T-helper 9 cell (primary cell): Measurements from ENCODE around the gene KBTBD3.

Experiments used
- DNase-seq: peaks from one replicate; pipeline ENCODE4 v3.0.0-alpha.2; 2020
- total RNA-seq, 2 donors: gene quantifications; one replicate each; lab custom pipeline; 2026; lab: John Stamatoyannopoulos, UW

Gene KBTBD3, protein sequence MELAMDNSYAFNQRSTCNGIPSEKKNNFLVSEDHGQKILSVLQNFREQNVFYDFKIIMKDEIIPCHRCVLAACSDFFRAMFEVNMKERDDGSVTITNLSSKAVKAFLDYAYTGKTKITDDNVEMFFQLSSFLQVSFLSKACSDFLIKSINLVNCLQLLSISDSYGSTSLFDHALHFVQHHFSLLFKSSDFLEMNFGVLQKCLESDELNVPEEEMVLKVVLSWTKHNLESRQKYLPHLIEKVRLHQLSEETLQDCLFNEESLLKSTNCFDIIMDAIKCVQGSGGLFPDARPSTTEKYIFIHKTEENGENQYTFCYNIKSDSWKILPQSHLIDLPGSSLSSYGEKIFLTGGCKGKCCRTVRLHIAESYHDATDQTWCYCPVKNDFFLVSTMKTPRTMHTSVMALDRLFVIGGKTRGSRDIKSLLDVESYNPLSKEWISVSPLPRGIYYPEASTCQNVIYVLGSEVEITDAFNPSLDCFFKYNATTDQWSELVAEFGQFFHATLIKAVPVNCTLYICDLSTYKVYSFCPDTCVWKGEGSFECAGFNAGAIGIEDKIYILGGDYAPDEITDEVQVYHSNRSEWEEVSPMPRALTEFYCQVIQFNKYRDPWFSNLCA
- 3.6 to 7.9 reads per million in 2 donors for total RNA-seq

DNA sequence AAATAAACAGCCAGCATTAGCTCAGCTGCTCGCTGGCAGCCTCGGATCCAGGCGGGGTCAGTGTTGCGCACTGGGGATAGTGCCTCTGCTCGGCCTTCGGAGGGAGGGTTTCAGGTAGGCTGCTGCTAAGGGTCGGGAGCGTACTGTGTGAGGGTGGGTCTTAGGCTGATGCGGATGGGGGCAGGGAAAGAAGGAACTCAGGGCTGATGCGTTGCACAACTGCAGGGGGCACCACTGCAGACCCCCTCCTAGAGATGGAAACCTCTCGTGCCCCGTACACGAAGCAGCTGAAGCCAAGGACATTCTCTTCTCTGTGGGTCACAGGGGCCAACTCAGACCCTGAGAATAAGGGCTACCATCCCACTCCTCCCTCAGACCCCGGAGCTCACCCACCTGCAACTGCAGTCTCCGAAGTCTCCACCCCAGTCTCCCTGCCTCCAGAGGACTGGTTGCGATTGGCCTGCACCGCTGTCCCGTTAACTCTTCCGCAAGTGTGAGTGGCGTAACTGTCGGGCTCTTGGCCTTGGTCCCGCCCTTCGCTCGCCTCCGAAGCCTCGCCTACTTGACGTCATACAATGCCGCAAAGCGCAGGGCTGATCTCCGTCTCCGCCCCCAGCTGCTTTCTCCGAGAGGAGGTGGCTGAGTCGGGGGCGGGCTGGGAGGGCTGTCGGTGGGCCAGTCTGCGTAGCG, at the start of gene KBTBD3:
TSS of gene KBTBD3 (minus strand) at position 429 of the 690 bp plus-strand sequence. CDS start 18,250 bp downstream, outside the sequence.
- DNase-seq = peak; percentile 95

DNA sequence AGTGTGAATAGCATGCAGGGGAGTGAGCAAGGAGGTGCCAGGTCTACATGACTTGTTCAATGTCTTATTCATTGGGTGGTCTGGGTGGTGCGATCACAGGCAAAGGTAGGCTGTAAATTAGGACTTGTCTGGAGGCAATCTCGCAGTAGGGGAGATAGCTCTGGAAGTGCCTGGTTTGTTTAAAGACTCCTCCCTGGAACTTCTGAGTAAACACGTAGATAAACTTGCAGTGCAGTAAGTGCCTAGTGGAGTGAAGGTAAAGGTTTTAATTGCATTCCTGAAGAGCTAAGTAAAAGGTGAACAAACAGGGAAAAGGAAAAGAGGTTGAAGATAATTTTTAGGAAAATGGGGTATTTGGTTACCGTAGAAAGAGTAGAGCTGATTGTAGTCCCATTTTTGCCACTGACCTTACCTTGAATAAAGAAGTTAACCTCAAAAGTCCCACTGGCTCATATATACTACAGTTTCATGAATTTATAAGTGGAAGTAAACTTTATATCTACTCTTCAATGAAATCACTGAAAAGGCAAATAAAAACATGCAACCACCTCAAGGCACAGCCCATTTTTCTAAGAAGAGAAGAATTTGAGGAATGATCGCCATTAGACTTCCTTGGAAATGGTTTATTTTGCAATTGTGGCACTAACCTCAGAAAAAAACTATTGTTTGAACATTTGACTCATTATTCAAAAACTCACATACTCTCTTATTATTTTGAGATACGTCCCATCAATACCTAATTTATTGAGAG, 44.6 kb upstream of the KBTBD3 start:
- no peak for DNase-seq

GRCh38 chr11:106105986-106106385, 28.8 kb upstream of the KBTBD3 start:
- no peak for DNase-seq

- no peak for DNase-seq
Measured at GRCh38 chr11:106101819-106102218, 24.7 kb upstream of the KBTBD3 start.

- no peak for DNase-seq
Measured at GRCh38 chr11:106101370-106101769, 24.2 kb upstream of the KBTBD3 start.

DNA sequence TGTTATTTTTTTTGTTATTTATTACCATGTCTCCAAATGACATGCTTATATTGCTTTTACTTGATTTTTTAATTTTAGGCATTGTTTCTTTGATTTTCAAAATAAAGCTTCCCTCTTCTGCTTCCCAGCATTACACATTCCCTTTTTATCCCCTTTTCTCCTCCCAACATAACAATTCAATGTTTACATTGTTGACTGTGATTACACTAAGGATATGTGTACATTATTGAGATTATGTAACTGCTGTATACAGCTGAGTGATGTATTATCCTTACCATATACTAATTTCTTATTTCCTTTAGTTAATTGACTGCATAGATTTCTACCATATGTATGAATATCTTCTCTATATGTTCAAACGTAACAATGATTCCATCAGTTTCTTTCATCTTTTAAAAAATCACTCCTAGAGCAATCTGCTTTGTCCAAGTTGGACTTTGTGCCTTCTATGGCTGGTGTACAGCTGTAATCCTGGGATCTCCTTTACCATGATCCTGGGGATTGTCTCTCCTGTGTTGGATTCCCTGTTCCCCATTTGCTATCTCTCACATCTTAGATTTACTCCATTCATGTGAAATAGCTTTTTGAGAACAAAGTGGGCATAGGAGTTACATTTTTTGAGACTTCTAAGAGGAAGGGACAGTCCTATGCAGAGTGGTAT, 21.9 kb upstream of the KBTBD3 start:
- DNase-seq = no peak

- no peak for DNase-seq
Measured at GRCh38 chr11:106092446-106092845, 15.3 kb upstream of the KBTBD3 start.

DNA sequence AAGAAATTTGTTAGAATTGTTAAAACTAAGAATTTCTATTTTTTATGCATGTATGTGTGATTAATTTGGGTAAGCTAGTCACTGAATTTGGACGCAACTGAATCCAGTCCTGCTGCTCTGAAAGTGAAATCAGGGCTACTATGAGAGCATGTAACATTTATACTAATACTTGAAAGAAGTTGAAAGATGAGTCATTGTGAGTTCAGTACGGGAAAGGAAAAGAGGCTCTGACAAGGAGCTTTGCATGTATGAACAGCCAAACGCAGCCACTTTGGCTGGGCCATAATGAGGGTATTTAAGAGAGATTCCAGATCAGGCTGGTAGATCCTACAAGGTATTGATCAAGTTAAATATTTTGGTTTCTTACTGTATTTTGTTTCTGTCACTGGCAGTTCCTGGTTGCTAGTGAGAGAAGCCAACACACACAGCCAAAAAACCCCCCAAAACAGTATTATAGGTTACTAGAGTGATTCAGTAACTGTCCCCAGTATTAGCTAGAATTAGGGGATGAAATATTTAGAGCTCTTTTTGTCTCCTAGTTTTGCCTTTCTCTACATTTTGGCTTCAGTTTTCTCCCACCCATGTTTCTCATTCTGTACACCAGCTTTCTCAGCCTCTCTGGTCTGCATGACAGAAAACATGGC, 14.5 kb upstream of the KBTBD3 start:
- no peak for DNase-seq

GRCh38 chr11:106088896-106089295, 11.7 kb upstream of the KBTBD3 start:
- DNase-seq = no peak

DNA sequence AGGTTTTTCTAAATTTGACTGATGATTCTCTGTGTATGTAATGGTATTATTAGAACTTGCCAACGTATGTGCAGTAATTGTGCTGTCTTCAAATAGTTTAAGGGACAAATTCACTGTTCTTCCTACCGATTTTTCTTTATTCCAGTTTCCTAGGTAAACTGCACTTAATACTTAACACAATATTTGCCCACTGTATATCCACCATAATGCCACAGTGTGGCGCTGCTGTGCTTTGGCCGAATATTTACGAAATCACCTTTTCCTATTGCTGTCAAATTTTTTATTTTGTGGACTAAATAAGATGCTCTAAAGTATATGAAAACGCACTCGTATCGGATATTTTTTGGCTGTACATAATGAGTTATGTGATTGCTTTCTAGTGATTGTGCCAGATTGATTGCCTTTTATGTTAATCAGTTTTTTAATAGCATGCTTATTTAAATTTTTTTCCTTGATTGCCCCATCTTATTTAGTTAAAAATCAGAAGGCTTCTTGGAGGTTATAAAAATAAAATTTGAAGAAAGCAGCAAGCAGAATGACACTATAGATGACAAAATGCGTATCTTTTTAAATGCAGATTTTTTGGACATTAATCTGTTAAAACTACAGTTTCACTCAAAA, 10.8 kb upstream of the KBTBD3 start:
- peak; percentile 25 for DNase-seq

GRCh38 chr11:106086850-106087249, 9.7 kb upstream of the KBTBD3 start:
- no peak for DNase-seq

- no peak for DNase-seq
Measured at GRCh38 chr11:106086135-106086534, 9.0 kb upstream of the KBTBD3 start.

DNA sequence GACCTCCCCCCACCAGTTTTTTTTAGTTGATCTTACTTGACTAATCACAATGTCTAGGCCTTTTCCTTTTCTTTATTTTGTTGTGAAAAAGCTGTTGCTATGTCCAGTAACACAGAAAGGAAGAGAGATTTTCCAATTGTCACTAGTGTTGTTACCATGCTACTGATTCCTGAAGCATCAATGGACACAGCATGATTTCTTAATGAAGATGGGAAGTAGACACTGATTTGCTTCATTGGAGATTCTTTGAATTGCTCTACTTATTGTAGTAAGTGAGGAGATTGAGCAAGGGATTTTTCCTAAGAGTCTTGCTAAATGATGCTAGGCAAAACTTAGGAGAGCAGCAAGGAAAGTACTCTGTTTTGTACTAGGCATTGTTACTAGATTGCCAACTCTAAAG, 4.9 kb upstream of the KBTBD3 start:
- DNase-seq = no peak

DNA sequence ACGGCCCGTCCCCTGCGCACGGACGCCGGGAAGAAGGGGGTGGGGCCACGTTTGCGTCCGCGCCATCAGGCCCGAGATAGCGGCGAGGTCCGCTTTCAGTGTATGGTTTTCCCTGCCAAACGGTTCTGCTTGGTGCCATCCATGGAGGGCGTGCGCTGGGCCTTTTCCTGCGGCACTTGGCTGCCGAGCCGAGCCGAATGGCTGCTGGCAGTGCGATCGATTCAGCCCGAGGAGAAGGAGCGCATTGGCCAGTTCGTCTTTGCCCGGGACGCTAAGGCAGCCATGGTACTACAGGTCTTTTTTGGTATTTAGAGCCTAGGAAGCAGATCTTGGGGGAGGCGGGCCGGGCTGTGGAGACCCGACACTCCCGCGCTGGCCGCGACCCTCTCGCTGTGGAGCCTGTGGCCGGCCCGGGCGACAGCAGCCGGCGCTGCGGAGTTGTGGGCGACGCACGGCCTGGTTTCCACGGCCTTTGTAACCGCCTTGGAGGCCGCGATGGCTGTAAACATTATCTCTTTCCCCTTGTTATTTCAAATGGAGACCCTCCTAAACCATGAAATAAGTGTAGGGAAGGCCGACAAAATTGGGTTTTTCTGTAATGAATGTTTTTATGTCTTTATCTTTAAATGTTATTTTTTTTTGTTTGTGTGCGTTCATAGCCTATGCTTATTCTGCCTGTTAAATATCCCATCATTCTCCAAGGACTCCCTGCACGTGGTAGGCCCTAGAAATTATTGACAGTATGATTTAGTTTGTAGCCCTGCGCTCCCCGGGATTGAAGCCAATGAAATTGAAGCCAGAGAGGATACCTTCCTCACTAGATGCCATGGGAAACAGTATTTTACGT, 685 bp upstream of the KBTBD3 start, which contains the start of gene AASDHPPT:
TSS of gene AASDHPPT (plus strand) at position 54 of the 847 bp plus-strand sequence. CDS start at position 103, 49 bp downstream.
- no peak for DNase-seq

GRCh38 chr11:106076171-106076918, 802 bp downstream of the KBTBD3 start:
- no peak for DNase-seq

GRCh38 chr11:106072804-106073203, 4.3 kb downstream of the KBTBD3 start:
- DNase-seq = no peak

GRCh38 chr11:106070606-106071005, 6.5 kb downstream of the KBTBD3 start:
- DNase-seq = no peak

GRCh38 chr11:106063009-106063408, 14.1 kb downstream of the KBTBD3 start:
- DNase-seq = no peak
